Measurements from ENCODE around the gene MED26.
A peak's percentile ranks its signal among the peaks of the same experiment; 100 is the strongest.
"Not testable (repeated sequence)": the region's sequence is repeated elsewhere in the genome, so short reads cannot be mapped to it uniquely, and the experiment has no call there.

The MED26 gene

DNA sequence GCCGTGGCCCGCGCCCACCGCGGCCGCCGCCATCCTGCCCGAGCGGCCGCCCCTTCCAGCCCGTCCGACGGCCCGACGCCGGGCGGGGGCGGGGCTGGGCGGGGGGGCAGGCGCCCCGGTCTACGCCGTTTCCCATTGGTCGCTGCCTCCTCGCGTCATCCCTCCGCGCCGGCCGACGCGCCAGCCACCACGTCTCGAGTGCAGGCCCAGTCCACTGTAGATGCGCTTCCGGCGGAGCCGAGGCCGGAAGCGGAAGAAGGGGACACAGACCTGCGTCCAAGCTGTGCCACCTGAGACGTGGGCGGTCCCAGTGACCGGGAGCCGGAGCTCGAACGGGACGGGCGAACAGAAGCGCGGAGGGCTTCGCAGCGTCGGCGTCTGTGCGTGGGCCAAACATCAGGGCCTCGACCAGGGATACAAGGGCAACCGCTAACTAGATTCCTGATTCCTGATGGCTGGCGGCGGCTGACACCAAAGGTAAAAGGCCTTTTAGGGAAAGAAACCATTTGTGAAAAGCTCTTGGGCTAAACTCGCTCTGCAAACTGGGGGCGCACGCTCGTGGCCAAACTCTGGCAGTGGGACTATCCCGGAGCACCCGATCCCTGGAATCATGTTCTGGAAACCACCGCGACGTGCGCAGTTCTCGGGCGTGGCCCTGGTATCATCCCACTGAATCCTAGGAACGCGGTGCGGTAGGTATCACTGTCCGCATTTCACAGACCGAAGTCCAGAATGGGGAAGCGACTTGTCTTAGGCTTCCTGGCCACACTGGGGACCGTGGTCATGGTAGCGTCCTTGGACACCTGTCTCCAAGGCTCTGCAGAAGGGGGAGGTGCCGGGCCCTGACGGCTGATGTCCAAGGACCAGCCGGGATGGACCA lies 55.4 kb downstream of the MED26 start, which contains the start of gene SLC35E1:
Gene SLC35E1 (minus strand): TSS at position 84 of the 880 bp plus-strand sequence. CDS start 51 bp downstream, at position 33.
- DNase-seq: peak; percentile 93

DNA sequence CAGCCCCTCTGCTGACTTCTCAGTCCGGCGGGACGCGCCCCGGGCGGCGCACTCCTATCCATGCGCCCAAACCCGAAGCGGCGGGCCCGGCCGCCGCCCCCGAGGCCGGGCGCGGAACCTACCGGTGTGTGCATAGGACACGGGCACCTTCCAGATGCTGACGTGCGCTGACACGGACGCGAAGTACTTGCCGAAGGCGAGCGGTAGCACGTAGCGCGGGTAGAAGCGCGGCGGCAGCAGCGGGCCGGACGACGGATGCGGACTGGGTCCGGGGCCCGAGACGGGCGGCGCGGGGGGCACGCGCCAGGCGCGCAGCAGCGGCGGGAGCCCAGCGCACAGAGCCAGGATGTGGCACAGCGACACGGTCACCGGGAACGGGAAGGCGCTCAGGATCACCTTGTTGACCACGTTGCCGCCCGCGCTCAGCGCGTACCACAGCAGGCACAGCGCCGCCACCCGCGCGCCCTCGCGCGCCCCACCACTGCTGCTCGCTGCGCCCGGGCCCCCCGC lies 56.1 kb downstream of the MED26 start:
- DNase-seq: no peak

DNA sequence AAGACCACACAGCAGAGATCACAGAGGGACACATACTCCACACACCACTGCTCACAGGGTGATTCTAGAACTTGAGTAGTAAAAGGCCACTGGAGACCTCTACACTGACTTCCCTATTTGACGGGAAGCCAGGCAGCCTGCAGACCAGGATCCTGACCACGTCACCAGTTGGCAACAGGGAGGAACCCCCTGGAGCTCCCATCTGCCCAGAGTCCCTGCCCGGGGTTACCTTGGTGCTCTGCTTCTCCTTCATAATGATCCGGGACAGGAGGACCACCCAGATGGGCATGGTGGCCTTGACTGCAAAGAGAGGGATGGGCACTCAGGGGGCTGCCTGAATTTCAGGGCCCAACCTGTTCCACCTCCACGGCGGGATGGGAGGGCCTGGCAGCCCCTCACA lies 56.7 kb downstream of the MED26 start:
- DNase-seq: no peak

- no peak for DNase-seq
These were observed 58.2 kb downstream of the MED26 start for GRCh38 chr19:16569609-16570320.

DNA sequence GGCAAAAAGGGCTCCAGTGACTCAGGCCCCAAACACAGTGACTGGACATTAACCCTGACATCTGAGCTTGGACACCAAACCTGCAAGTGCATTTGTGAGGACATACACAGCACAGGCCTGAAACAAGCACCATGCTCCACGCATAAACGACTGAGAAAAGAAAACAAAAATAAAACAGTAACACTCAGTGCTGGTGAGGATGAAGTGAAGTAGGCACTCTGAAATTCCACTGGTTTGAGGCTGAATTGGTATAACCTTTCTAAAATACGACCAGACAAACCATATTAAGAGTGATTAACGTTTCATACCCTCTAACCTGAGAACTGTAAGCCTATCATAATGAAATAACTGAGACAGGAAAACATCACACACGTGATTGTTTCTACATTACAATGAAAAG lies 61.3 kb downstream of the MED26 start:
- DNase-seq: no peak

DNA sequence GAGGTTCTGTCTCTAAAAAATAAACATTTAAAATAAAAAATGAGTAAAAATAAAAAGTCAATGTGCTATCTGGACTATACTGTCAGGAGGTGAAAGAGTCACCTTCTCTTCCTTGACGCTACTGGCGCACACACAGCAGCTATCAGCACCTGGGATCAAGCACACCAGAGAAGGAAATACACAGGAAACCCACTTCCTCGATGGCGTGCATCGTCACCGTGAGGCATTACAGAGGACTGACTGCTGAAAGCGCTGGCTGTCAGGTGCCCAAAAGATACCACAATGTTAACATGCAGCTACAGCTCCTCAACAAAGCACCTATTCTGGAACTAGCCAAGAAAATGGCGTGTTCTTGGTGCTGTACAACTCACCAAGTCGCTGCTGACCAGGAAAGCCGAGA lies 61.8 kb downstream of the MED26 start:
- no peak for DNase-seq

GRCh38 chr19:16564842-16565241 lies 63.2 kb downstream of the MED26 start:
- DNase-seq: no peak

GRCh38 chr19:16562608-16563025 lies 65.4 kb downstream of the MED26 start:
- no peak for DNase-seq

GRCh38 chr19:16561382-16561781 lies 66.6 kb downstream of the MED26 start:
- no peak for DNase-seq

- no peak for DNase-seq
These were observed 68.2 kb downstream of the MED26 start for GRCh38 chr19:16559780-16560276.

DNA sequence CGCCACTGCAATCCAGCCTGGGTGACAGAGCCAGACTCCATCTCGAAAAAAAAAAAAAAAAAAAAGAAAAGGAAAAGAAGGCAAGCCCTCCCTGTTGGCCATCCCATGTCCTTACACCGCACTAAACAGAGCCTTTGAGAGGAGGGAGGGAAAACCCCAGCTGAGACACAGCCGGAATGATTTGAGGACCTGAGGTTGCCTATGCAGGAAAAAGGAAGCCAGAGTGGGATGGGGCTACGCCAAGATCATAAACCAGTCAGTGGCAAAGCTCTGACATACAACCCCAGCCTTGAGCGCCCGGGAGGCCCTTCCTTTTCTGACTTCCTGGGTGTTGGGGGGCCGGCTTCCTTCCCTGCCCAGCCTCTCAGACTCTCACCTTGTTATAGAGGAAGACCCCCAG lies 73.2 kb downstream of the MED26 start:
- no peak for DNase-seq

GRCh38 chr19:16551902-16552301 lies 76.1 kb downstream of the MED26 start:
- DNase-seq: not testable (repeated sequence)

DNA sequence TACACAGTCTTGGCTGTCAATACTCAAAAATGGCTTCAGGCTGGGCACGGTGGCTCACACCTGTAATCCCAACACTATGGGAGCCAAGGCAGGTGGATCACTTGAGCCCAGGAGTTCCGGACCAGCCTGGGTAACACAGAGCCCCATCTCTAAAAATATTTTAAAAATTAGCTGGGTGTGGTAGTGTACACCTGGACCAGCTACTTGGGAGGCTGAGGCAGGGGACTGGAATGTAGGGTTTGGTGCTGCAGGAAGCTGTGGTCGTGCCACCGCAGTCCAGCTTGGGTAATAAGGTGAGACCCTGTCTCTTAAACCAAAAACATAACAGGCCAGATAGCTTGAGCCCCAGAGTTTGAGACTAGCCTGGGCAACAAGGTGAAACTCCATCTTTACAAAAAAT lies 79.0 kb downstream of the MED26 start:
- DNase-seq: no peak

- no peak for DNase-seq
These were observed 83.4 kb downstream of the MED26 start for GRCh38 chr19:16544473-16545231.

- not testable (repeated sequence) for DNase-seq
These were observed 84.3 kb downstream of the MED26 start for GRCh38 chr19:16543734-16544133.

DNA sequence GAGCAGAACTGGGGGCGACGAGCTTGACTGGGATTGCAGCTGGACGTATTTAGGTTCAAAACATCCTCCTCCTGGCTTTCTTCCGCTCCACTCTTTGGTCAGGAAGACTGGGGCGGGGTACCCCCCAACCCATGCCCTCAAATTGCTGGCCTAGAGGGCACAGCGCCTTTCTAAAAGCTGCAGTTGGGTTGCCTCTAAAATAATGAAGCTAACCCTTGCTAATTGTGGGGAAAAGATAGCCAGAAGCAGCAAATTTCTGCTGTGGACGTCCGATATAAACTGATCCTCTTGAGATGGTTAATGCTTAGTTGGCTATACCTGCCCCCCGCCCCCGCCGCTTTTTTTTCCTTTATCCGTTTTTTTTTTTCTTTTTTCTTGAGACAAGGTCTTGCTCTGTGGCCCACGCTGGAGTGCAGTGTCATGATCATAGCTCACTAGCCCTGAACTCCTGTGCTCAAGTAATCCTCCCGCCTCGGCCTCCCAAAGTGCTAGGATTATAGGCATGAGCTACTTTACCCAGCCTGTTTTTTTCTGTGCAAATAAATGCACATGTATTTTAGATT lies 85.0 kb downstream of the MED26 start:
- no peak for DNase-seq

GRCh38 chr19:16542045-16542909 lies 85.7 kb downstream of the MED26 start, which contains the start of gene CHERP:
TSS of gene CHERP (minus strand) at chr19:16542437. CDS start at chr19:16542378, 59 bp downstream.
- DNase-seq: peak; percentile 76

DNA sequence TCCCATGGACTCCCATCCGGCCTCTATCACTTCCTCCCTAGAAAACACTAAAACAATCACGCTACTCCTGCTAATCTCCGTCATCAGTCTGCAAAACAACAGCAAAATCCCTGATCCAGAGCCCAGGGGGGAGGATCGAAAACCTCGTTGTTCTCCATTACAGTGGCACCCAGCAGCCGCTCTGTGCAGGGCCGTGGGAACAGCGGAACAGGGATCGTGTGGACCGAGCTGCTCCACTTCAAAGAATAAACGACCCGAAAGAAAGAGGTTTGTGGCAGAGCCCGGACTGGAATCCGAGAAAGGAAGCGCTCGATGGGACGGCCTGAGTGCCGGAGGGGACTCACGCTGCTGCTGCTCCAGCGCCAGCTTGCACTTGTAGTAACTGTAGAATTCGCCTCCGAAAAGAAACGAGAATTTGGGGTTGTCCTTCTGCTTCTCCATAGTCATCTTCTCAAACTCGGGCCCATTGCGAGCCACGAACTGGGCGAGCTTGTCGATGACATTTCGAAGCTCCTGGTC lies 86.4 kb downstream of the MED26 start:
- DNase-seq: no peak

DNA sequence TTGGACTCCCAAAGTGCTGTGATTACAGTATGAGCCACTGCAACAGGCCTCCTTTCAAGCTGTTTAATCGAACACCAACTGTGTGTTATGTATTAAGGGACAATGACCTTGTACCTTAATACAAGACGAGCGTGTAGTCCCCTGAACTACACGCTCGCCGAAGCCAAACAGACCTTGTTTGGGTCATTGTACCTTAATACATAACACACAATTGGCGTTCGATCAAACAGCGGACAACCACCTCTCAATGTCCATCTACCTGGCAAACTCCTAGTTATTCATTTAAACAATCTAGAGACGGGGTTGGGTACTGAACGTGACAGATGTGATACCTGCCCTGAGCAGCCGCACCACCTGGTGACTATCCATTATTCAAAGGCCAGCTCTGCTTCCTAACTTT lies 87.1 kb downstream of the MED26 start:
- no peak for DNase-seq

- no peak for DNase-seq
These were observed 90.9 kb downstream of the MED26 start for GRCh38 chr19:16537111-16537510.

GRCh38 chr19:16536130-16536529 lies 91.9 kb downstream of the MED26 start:
- no peak for DNase-seq

Measured in DMS79 (cell line).